GM19324 (cell line): ENCODE results near the gene CNTN4.
"Not testable (repeated sequence)": the region's sequence is repeated elsewhere in the genome, so short reads cannot be mapped to it uniquely, and the experiment has no call there.

Source experiments
- ATAC-seq: cut with Tn5 transposase; IDR thresholded peaks from one replicate; pipeline ENCODE4 v1.9.1; 2021; ENCODE audit warnings: mild to moderate bottlenecking, moderate library complexity; ENCODE audit not compliant: unreplicated experiment, low FRiP score

The CNTN4 gene

DNA sequence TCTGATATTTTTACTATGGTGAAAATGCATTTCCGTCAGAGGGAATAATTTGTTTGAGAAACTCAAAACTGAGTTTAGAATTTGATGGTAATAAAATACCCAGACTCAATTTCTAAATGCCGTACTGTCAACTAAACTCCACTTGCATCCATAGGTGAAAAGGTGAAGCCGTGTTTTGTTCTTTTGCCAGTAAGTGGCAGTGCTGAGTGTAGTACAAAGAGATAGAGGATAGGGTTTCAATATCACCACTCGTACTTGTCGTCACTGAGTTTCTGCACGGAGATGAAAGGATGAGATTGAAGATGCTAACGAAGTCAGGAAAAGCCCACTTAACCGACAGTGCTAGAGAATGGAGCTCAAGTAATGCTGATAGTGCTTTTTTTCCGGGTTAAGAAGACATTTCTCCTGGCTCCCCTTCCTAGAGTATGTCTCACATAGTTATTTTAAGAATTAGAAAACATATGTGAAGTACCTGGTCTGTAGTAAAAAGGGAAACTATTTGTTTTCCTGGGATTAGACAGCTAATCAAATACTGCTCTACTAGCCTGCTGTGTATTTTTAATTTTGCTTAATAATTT lies 666.4 kb downstream of the CNTN4 start:
- ATAC-seq, result peak; percentile 72

DNA sequence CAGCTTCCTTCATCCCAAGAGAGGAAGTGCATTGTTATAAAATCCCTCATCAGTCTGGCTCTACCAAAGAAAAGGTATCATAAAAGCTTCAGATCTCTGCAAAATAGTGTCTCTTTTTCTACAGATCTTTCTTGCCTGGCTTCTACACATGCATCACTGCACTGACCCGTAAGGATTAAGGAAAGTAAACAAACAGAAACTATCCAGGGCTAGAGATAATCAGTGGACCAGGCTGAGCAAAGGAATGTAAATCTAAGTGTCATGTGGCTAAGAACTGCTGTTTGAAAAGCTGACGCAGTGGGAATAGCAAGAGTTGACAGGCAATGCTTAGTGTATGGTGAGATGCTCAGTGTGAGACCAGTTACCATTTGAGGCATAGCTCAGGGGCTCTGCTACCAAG lies 671.8 kb downstream of the CNTN4 start:
- ATAC-seq, result peak; percentile 22

DNA sequence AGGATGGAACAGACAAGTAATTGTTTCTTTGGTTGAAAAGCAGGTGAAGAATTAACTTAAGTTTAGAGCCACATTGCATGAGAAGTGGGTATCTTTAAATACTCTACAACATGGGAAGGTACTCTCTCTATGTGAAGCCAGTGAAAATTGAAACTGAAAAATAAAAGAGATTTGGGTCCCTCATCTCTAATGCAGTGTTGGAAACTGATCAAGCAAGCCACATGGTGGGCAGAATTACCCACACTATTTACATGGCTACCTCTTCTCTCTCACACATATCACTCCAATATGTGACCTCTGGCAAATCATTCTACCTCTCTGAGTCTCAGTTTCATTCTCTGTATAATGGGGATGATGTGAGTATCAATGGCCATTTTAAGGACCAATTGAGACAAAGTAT lies 672.5 kb downstream of the CNTN4 start:
- ATAC-seq, result peak; percentile 60

DNA sequence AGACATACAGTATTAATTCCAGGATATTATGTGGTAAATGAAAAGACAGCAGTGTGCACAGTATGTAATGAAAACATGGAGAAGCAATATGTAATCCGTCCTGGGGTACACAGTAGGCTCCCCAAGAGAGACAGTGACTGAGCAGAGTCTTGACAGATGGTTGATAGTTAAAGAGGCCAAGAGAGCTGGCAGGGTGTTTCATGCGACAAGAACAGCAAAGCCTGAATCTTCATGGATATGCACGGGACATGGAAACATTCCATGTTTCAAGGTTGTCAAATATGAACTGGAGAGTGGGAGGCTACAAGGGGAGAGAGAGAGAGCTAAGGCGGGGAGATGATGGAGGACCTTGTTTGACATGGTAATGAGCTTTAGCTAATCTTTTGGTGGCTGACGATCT lies 673.1 kb downstream of the CNTN4 start:
- ATAC-seq, result no peak

DNA sequence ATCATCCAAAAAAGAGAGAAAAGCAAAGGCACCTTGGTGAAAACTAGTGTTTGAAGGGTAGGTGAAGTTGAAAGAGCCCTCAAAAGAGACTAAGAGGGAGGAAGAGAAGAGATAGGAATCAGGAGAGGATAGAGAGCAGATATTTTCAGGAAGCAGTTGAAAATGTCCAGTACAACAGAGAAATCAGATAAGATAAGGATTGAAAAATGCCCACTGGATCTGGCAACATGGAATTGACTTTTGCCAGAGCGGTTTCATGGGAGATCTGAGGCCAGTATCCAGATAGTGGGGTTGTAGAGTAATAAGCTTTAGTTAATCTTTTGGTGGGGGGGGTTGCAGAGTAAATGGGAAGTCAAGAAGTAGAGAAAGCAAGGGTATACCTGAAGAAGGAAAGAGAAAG lies 674.1 kb downstream of the CNTN4 start:
- ATAC-seq, result no peak

DNA sequence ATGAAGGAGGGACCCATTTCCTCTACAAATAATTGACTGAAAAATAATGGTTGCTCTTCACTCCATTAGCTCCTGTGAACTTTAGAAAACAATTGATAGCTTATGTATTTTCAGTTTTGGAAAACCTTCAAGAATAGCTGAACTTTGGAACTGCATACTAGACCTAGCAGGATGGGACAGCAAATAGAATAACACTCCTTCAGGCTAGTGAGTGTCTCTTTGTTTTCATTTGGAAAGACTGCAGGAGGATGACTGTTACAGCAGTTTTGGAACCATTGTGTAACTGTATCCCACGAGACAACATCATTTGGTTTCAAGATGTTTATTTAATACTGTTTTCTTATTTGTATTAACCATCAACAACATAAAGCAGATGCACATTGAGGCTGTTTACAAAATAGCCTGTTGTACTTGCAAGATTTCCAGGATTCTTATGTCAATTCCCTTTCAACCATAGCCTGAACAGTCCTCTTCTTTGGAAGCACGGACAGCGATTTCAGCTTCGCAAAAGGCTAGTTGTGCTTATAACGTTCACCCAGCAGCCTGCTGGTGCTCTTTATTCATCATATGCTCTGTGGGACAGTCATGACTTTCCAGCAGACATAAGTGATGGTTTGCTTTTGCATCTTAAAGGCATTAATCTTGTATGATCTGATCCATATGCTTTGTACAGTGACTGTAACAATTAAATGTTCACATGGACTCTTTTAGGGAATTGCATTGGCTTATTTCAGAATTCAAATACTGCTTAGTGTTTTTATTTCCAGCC lies 676.0 kb downstream of the CNTN4 start:
- no peak for ATAC-seq

DNA sequence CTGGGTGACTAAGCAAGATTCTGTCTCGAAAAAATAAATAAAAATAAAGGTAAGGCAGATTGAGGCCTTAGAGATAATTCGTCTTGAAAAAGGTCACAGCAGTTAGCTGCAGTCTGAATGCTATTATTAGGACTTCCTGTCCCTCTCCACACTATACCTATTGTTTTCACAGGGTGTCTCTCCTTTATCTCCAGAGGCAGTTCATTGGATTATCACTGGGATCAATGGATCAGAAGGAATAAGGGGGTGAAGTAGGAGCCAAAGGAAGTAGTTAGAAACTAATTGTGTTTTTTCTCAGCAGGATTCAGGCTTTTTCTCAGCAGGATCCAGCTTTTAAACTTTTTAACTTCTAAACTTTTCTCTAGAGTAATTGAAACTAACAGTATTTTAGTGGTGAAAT lies 684.6 kb downstream of the CNTN4 start:
- no peak for ATAC-seq

DNA sequence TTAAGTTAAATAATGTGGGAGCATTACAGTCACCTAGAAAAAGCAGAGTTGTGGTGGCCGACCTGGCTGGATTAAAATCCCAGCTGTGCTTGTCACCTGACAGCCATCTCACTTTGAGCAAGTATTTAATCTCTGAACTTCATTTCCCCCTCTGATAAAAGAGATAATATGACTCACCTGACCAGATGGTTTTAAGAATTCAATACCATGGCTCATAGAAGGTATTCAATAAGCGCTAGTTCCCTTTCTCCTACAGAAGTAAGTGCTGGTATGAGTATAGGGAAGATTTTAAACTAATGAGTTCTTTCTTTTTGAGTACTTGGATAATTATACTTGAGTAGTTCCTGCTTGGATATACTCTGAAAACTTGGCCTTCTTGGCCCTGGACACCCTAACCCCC lies 686.0 kb downstream of the CNTN4 start:
- ATAC-seq, result no peak

DNA sequence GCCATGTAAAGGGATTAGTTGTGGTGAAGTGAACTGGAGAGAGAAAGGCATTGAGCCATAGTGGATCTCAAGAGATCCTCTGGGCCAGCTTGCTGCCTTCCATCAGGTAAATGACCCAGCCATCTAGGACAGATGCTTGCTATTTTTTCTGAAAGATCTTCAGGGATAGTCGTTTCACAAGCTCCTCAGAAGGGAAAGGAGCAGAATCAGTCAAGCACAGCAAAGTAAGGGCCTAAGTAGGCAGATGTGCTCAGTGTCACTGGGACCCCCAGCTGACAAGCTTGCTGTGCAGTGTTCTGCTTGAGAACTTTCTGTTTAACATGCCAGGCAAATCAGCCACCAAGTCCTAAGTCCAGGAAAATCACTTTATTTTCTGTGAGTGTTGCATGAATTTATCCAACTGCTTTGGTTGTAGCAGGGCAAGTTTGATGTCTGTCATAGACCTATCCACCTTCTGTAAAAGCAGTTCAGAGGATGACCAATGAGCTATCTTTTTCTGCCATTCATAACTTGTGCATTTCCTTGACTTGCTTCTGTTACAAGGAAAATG lies 691.7 kb downstream of the CNTN4 start:
- no peak for ATAC-seq

DNA sequence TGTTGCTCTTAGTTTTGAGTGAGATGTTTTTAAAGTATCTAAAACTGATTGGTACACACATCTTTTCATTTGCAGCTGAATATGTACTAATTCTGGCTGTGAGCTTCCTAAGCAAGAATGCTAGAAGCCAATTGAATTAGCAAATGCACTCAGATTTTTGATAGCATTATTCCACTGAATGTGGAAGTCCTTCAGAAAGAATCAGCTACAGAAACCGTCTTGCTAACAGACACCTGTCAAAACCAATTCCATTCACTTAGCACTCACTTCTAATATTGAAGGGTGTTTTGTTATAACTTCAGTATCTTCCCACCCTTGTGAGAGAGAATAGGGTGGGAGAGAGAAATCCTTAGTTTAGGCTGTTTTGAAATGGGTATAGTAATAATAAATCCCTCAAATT lies 693.8 kb downstream of the CNTN4 start:
- no peak for ATAC-seq

DNA sequence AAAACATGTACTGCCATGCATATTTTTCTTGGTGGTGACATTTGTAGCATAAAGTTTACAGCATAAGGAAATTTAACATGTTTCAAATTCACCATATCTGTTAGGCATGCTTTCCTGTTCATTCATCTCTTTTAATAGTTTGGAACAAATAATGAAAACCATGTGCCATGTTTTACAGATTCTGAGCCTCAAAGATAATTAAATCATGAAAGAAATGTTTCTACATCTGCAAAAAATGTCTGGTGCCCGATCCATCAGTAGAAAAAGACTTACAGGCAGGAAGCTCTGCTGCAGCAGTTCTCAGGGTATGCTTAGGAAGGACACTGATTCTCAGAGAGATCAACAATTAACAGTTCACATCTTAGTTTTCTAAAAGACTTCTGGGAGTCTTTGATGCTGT lies 695.3 kb downstream of the CNTN4 start:
- no peak for ATAC-seq

DNA sequence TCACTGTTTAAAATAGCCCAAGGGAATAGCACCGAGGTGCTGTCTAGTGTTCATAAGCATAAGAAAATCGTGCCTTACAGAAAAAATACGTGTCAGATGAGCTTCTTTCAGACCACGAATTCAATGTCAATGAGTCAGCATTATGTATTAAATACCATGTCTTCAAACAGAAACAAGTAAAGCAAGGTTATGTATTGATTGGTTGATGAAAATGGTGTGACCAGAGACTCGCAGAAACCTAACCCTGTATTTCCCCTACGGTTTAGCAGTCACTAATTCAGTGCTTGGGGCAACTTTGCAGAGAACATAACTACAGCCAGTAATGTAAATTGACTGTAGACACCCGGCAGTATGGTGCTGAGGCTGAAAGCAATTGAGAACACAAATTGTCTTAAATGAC lies 703.8 kb downstream of the CNTN4 start:
- ATAC-seq, result no peak

DNA sequence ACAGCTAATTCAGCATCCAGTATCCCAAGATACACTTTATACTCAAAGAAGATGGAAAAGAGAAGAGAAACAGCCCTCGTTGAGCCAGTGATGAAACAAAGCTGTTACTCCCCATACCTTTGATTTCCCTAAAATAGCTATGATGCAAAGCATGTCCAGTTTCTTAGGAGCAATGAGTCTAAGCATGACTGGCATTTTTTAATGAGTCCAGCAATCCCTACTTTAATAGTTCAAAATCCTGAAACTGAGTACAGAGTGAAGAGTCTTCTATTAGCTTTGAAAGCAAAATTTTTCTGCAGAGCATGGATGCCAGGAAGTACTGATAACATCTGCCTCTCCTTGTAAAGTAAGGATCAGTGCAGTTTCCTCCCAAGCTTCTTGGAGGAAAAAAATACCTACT lies 708.8 kb downstream of the CNTN4 start:
- ATAC-seq, result no peak

DNA sequence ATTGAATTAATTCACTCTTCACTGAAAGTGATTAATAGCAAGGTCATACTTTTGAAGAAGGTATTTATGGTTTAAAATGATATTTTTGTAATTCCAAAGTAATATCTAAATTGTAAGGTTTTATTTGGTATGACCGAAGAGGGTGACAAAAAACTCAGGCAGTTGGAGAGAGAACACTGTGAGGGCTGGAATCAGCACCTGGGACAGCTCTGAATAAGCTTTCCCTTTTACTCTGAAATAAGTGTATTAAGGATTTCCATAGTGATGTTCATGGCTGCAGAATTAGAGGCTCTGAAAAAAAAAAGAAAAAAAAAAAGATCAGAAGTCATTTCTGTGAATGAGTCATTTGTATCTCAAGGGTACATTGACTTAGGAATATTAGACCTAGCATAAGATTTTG lies 712.1 kb downstream of the CNTN4 start:
- ATAC-seq, result no peak

DNA sequence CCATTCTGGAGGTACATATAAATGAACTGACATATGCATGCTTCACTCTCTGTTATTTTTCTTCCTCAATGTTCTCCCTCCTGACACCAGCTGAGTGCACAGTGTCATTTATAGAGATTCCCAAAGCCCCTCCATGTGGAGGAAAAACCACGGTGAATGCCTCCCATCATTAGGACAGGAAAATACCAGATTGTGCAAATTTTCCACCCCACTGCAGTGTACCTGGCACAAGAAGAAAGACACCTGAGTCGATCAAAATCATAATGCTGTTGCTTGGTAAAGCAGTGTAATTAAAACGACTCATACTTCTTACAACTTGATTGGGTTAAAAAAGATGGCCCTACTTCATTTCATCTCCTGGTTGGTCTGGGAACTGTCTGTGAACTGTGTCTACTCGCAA lies 720.9 kb downstream of the CNTN4 start:
- ATAC-seq, result no peak

DNA sequence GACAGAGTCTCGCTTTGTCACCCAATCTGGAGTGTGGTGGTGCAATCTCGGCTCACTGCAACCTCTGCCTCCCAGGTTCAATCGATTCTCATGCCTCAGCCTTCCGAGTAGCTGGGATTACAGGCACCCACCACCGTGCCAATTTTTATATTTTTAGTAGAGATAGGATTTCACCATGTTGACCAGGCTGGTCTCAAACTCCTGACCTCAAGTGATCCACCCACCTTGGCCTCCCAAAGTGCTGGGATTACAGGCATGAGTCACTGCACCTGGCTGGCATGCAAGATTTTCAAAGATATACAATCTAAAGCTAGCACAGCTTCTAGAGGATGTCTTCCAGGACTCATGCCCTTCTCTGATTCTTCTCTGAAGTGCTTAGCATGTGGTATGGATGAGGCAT lies 722.3 kb downstream of the CNTN4 start:
- not testable (repeated sequence) for ATAC-seq

DNA sequence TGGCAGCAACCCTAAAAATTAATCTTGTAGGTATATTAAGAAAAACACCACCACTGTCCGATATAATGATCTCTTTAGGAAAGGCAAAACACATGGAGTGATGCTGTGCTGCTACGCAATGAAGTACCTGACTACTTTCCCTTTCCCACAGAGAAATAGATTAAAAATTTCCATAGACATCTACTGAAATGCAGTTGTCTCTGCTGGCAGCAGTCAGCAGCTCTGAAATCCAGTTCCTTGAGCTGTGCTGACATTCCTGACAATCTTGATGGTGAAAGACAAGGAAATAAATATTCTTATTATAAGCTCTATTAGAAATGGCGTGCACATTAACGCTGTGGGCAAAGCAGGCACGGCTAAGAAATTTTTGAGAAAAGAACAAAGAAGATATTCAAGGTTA lies 723.9 kb downstream of the CNTN4 start:
- ATAC-seq, result no peak

DNA sequence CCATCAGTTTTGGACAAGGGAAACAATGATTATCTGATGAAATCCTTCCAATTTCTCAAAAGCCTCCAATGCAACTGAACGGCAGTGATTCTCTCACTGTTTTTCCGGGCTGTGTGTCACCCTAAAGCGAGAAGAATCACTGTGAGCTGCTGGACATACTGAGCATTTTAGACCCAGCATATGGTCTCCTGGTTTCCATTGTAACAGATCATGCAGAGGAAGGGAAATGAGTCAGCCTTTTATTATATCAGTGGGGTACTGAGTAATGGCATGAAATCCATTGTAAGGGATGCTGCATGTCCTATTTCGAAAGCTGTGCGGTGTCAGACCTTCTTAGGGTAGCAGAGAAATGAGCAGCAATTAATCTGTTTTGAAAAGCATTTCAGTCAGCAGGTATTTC lies 724.4 kb downstream of the CNTN4 start:
- no peak for ATAC-seq

DNA sequence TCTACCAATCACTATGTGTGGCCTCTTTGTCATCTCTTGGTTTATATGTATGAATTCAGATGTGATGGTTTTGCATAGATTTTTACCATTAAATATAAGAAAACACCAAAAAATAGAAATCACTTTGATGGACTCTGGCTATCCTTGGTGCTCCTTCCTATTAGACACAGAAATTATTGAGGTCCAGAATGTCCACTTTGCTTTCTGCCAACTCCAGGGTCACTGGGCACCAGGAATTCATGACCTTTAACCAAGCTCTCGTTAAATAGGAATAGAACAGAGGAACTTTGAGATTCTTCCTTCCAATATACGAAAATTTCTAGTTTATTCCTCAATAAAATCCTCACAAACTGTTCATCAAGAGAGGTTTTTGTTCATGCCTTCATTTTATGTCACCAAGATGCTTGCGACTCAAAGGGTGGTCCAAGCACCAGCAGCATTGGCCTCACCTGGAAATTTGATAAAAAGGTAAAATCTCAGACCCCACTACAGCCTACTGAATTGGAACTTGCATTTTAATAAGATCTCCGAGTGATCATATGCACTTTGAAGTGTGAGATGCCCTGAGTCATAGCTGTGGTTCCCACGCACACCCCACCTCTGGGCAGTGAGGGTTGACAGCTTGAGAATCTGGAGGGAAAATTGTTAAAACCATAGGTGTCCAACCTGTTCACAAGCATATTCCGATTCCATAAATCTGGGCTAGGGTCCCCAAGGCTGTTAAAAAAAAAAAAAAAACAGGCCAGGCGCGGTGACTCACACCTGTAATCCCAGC lies 725.0 kb downstream of the CNTN4 start:
- ATAC-seq, result no peak

DNA sequence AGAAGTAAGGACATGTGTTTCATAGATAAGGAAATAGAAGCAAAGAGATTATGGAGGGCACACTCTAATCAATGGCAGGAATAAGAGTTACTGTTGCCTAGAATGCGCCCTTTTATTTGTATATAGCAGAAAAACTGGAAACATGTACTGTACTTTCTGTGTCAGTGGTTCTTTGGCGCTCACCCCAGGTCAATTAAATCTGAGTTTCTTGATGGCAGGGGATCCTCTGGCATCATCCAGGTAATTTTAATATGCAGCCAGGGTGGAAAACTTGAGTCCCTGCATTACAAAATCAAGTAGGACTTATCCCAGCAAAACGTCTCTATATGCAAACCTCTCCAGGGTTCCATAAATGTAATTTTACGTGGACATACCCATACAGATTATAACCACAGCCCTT lies 727.4 kb downstream of the CNTN4 start:
- no peak for ATAC-seq

DNA sequence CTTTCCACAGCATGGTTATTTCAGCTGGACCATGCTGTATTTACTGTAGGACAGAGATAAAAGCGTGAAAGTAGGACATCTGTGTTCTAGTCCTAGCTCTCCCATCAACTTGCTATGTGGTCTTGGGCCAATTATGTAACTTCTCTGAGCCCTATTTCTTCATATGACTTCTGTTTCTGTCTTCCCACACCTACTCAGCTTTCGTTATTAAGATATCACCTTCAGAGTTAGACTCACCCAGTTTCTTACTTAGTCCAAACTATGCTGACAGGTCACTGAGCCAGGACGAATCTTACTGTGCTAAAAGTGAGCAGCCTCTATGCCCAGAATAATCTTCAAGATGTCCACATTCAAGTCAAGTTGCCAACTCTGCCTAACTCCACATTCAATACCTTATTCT lies 727.8 kb downstream of the CNTN4 start:
- no peak for ATAC-seq

DNA sequence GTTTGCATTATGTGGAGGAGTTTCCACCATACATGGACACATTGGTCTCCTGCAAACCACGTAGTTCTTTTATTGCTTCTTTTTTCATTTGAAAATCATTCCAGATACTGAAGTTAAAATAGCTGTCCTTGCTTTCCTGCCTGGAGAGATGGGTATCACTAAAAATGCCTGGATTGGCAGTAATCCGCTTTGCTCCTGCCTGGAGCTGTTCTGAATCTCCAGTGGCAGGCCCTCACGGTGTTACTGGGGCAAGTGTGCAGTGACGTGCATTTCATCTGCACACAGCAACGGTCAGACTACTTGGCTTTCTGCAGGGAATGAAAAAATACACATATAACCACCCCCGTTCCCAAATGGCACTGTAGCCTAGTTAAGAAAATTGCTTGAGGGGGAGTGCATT lies 738.6 kb downstream of the CNTN4 start:
- ATAC-seq, result no peak
